Osteoblast (primary cell): Measurements from ENCODE around the gene TRMT112. TPM values are rescaled to one million over a fixed set of nuclear protein-coding genes. Genes with fewer than 3 reads are reported as not detected.

Experiments
- DNase-seq: peaks from one replicate; pipeline ENCODE4 v3.0.0; 2011; ENCODE audit warnings: low spot score, mixed read lengths; ENCODE audit not compliant: insufficient read length; ENCODE audit errors: missing footprints
- H2AFZ ChIP-seq: 2 replicates; pipeline ENCODE4 v1.6.0; 2011; ENCODE audit warnings: mild to moderate bottlenecking, low read length
- H3K27ac ChIP-seq: 2 replicates; pipeline ENCODE4 v1.5.1; 2011; ENCODE audit warnings: mild to moderate bottlenecking, low read depth, low read length, moderate library complexity
- H3K27me3 ChIP-seq: 2 replicates; pipeline ENCODE4 v1.6.0; 2012; ENCODE audit warnings: mild to moderate bottlenecking, control low read depth, inconsistent platforms, low read length, moderate library complexity; ENCODE audit not compliant: insufficient read depth
- H3K36me3 ChIP-seq: 2 replicates; pipeline ENCODE4 v1.5.1; 2011; ENCODE audit warnings: mild to moderate bottlenecking, low read length, control low read depth, moderate library complexity; ENCODE audit not compliant: insufficient read depth
- H3K4me1 ChIP-seq: 2 replicates; pipeline ENCODE4 v1.5.1; 2011; ENCODE audit warnings: mild to moderate bottlenecking, low read length, control low read depth, moderate library complexity; ENCODE audit not compliant: insufficient read depth
- H3K4me2 ChIP-seq: 2 replicates; pipeline ENCODE4 v1.6.0; 2011; ENCODE audit warnings: mild to moderate bottlenecking, low read length; ENCODE audit not compliant: insufficient read depth
- H3K4me3 ChIP-seq: fragments of 200-600 bp; sonication (generic); 3 replicates; pipeline ENCODE4 v1.5.1; 2012; ENCODE audit warnings: mild to moderate bottlenecking, low read length, inconsistent platforms; ENCODE audit not compliant: insufficient read depth
- H3K79me2 ChIP-seq: 2 replicates; pipeline ENCODE4 v1.6.0; 2012; ENCODE audit warnings: mild to moderate bottlenecking, low read length, control low read depth, inconsistent platforms; ENCODE audit not compliant: insufficient read depth
- H3K9me3 ChIP-seq: 2 replicates; pipeline ENCODE4 v1.5.1; 2011; ENCODE audit warnings: low read depth, low read length, control low read depth
- H4K20me1 ChIP-seq: 2 replicates; pipeline ENCODE4 v1.6.0; 2012; ENCODE audit warnings: mild to moderate bottlenecking, low read length, control low read depth; ENCODE audit not compliant: insufficient read depth
- CTCF ChIP-seq: IDR thresholded peaks from 2 replicates; pipeline ENCODE4 v1.5.1; 2011; ENCODE audit warnings: mild to moderate bottlenecking, low read depth, low read length, moderate library complexity; ENCODE audit errors: extremely low read depth
- total RNA-seq: library from RNA; depleted of rRNA; stranded (reverse); fragments of >200 nt; gene quantifications from 2 replicates; pipeline ENCODE4 v1.2.3, GENCODE V29; 2012

Gene TRMT112
- total RNA-seq, 1 donor: 123 TPM

- Histone ChIP-seq H3K27ac (no peak overlapping the region), H3K4me2 (no peak overlapping the region), H2AFZ (no peak overlapping the region), H3K27me3 (peaks cover 56% of the 10 kb centered on the region), H3K36me3 (no peaks in the 10 kb centered on the region), H4K20me1 (peaks cover 2% of the 10 kb centered on the region), H3K79me2 (peaks cover 6% of the 10 kb centered on the region), H3K4me3 (no peak overlapping the region), H3K9me3 (no peaks in the 10 kb centered on the region), H3K4me1 (peaks cover 7% of the 10 kb centered on the region)
- TF ChIP-seq CTCF: no peak
- DNase-seq: peak; percentile 81
Observed at GRCh38 chr11:64290352-64291261, 26.8 kb downstream of the TRMT112 start.

GRCh38 chr11:64289002-64289564 is 28.3 kb downstream of the TRMT112 start:
- peak; percentile 53 for DNase-seq
- Histone ChIP-seq H3K4me3 (no peak overlapping the region), H3K36me3 (no peaks in the 10 kb centered on the region), H3K79me2 (peaks cover 10% of the 10 kb centered on the region), H3K27me3 (peaks cover 42% of the 10 kb centered on the region), H3K4me1 (peaks cover 10% of the 10 kb centered on the region), H3K9me3 (no peaks in the 10 kb centered on the region), H3K27ac (no peak overlapping the region), H3K4me2 (no peak overlapping the region), H2AFZ (no peak overlapping the region), H4K20me1 (peaks cover 2% of the 10 kb centered on the region)
- no peak for TF ChIP-seq CTCF

- Histone ChIP-seq H3K4me2 (no peak overlapping the region), H3K36me3 (no peaks in the 10 kb centered on the region), H3K79me2 (peaks cover 17% of the 10 kb centered on the region), H4K20me1 (peaks cover 2% of the 10 kb centered on the region), H2AFZ (no peak overlapping the region), H3K27me3 (peaks cover 35% of the 10 kb centered on the region), H3K9me3 (no peaks in the 10 kb centered on the region), H3K4me3 (no peak overlapping the region), H3K27ac (no peak overlapping the region), H3K4me1 (peaks cover 17% of the 10 kb centered on the region)
- TF ChIP-seq CTCF: no peak
- no peak for DNase-seq
Observed at GRCh38 chr11:64288353-64288750, 29.0 kb downstream of the TRMT112 start.

GRCh38 chr11:64287676-64288352 is 29.5 kb downstream of the TRMT112 start:
- DNase-seq: peak; percentile 86
- H4K20me1 ChIP-seq: peaks cover 2% of the 10 kb centered on the region
- peaks cover 3% of the 10 kb centered on the region for H3K36me3 ChIP-seq
- peaks cover 23% of the 10 kb centered on the region for H3K79me2 ChIP-seq
- H3K4me1 ChIP-seq: peaks cover 21% of the 10 kb centered on the region
- no peak overlapping the region for H3K27ac ChIP-seq
- peaks cover 30% of the 10 kb centered on the region for H3K27me3 ChIP-seq
- no peak overlapping the region for H3K4me2 ChIP-seq
- H2AFZ ChIP-seq: no peak overlapping the region
- no peaks in the 10 kb centered on the region for H3K9me3 ChIP-seq
- no peak overlapping the region for H3K4me3 ChIP-seq
- TF ChIP-seq CTCF: no peak
